Smooth muscle cell of the brain vasculature (primary cell): Measurements from ENCODE around the gene TMEM60.
A peak's percentile ranks its signal among the peaks of the same experiment; 100 is the strongest.
"Not testable (repeated sequence)": the region's sequence is repeated elsewhere in the genome, so short reads cannot be mapped to it uniquely, and the experiment has no call there.

Experiments used
- DNase-seq: peaks from one replicate; pipeline ENCODE4 v3.0.0-alpha.2; 2012; ENCODE audit warnings: low read depth, low spot score

The TMEM60 gene

GRCh38 chr7:77811516-77812289 lies 13.5 kb upstream of the TMEM60 start:
- DNase-seq, result no peak

GRCh38 chr7:77808517-77808916 lies 10.3 kb upstream of the TMEM60 start:
- no peak for DNase-seq

DNA sequence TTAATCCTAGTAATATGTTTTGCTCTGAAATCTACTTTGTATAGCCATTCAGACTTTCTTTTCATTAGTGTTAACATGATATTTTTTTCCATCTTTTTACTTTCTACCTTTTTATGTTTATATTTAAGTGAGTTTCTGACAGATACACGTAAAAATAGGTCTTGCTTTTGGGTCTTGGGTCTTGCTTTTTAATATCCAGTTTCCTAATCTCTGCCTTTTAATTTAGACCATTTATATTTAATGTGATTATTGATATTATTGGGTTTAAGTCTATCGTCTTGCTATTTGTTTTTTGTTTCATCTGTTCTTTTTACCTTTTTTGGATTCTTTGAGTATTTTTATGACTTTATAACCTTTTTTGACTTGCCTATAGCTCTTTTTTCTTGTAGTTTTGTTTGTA lies 8.2 kb upstream of the TMEM60 start:
- DNase-seq, result no peak

GRCh38 chr7:77802557-77803405 lies 4.5 kb upstream of the TMEM60 start:
- no peak for DNase-seq

GRCh38 chr7:77800730-77801129 lies 2.5 kb upstream of the TMEM60 start:
- DNase-seq, result no peak

GRCh38 chr7:77800158-77800557 lies 1.9 kb upstream of the TMEM60 start:
- no peak for DNase-seq

DNA sequence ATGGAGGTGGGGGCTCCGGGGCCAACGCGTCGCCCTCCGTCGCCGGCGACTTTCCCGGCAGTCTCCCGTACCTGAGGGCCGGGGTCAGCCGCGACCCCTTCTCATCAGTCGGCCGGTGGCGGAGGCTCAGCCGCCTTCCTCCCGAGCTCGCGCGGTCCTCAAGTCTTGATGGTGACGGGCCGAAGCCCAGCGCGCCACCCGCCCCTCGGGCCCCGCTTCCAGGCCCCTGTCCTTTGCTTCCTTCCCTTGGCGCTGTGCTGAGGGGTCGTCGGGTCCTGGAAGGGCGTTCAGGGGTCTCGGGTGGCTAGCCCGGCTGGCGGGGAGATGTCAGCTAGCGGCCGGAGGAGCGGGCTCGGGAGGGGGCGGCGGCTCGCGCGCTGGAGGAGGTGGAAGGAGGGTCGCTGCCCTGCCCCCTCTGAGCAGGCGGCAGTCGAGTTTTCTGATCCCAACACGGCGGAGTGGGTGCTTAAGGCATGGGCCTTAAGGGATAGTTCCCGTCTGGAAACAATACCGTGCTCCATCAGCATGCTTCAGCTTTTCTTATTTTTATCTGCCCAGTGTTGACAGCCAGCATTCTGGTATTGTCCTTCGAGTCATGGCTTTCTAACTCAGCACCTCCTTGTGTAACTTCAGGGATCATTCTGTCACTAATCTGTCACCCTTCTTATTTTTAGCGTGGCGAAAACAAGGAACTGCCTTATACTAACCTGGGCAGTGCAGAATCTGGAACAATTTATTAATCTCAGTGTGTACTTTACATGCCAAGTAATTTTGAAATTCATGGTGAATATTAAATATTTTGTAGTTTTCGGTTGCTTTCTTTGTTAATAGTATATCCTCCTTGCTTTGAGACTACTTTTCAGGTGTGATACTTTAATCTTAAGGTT lies 1.1 kb upstream of the TMEM60 start:
- DNase-seq, result peak; percentile 4

DNA sequence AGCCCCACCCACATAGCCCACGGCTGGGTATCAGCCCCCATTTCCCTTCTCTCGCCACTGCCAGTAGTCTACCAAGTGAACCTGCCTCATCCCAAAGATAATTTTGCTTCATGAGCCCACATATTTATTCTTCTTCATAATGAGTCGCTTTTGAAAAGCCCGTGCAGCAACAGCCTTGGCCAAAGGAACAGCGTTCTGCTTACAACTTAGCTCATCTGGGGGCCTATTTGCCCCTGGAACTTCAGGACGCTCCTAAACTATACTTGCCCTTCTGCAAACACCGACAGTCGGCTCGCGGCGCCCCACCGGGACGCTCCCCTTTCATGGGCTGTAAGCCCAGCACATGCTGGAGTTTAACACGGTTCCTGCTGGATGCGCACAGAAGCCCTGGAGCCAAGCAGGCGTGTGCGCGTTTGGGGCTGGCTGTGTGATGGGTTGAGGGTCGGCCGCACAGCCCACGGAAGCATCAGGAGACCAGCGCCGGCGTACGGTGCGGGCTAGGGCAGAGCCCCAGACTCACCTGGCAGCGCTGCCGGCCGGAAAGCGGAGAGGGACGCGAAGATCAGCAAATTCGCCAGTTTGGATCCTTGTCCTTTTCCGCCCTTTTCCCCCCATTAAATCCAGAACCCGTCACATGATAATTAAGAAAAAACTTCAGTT lies 370 bp downstream of the TMEM60 start:
- peak; percentile 3 for DNase-seq

GRCh38 chr7:77796960-77797359 lies 1.3 kb downstream of the TMEM60 start:
- no peak for DNase-seq

DNA sequence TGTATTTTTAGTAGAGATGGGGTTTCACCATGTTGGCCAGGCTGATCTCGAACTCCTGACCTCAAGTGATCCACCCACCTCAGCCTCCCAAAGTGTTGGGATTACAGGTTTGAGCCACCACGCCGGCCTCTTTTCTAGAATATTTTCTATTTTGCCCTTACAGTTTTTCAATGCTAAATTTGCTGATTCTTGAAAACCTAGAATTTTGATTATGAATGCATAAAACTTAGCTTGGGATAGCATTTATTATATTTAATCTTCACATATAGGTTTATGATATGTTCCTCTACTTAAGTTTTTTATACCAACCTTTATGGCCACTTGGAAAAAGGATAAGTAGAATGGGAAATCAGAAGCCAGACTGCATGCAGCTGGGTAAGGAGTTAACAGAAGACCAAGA lies 2.1 kb downstream of the TMEM60 start:
- DNase-seq, result no peak

DNA sequence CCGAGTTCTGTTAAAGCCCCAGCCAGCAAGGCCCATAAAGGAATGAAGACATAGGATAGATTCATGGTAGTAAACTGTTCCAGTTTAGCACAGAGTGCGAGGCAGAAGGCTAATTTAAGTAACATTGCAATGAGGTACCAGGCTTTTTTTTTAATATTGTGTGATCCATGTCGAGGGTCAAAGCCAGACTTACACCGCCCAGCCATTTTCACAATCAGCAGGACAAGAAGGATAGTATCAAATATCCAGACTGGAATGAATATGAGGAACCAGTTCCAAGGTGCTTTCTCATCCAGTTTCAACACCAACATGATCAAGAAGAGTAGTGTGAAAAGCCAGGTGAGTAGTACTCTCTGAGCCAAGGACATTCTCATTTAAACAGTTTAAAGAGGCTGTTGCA lies 4.2 kb downstream of the TMEM60 start:
- DNase-seq, result no peak

DNA sequence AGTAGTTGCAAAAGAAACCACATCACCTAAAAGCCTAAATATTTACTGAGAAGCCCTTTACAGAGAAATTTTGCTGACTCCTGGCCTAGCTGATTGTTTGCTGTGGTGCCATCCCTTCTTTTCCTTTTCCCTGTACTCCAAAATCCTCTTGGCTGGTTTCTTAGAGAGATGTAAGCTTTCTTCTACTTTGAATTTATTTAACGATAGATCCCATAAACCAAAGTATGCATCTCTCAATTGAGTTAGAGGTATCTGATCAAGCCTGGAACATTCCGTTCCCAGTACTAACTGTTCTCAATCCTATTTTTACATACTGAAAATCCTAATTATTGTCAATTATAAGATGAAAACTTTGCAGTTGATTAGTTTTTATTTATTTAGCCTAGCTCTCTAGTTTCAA lies 6.3 kb downstream of the TMEM60 start:
- no peak for DNase-seq

DNA sequence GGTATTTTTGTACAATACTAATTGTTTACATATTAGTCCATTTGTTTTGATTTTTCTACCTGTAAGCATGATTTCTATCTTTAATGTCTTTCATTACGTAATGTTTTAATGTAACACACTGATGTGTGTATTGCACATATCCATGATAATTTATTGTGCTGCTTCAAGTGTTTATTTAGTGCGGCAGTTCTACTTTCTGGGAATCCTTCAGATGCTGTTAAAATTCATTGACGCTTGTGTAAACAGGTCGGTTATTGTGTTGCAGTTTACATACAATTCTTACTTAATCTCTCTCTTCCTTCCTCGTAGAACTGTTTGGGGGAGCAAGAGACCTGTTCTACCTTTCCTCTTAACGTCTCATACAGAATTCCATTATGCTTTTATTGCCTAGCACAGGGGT lies 6.9 kb downstream of the TMEM60 start:
- no peak for DNase-seq

GRCh38 chr7:77788327-77788902 lies 9.8 kb downstream of the TMEM60 start:
- DNase-seq, result no peak

DNA sequence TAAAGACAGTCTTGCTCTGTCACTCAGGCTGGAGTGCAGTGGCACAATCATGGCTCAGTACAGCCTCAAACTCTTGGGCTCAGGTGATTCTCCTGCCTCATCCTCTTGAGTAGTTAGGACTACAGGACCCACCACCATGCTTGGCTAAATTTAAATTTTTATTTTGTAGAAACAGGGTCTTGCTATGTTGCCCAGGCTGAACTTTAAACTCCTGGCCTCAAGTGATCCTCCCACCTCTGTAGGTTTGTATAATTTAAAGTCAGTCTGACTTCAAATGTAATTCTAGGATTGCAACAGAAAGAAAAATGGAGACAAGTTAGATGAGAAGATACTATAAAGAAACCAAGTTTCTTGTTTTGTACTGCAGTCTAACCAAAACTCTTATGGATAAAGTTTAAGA lies 11.5 kb downstream of the TMEM60 start:
- DNase-seq, result no peak

DNA sequence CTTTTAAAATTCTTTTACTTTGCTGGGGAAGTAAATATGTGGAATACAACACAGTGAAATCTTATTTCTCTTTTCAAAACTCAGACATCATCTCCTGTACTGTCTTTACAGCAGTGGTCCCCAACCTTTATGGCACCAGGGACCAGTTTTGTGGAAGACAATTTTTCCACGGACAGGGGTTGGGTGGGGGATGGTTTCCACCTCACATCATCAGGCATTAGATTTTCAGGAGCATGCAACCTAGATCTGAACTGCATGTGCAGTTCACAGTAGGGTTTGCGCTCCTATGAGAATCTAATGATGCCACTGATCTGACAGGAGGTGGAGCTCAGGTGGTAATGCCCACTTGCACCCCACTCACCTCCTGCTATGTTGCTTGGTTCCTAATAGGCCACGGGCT lies 12.2 kb downstream of the TMEM60 start:
- no peak for DNase-seq

GRCh38 chr7:77784426-77784825 lies 13.8 kb downstream of the TMEM60 start:
- not testable (repeated sequence) for DNase-seq

- DNase-seq, result no peak
Observed at GRCh38 chr7:77783545-77783944, 14.7 kb downstream of the TMEM60 start.

- no peak for DNase-seq
Observed at GRCh38 chr7:77783111-77783510, 15.1 kb downstream of the TMEM60 start.

DNA sequence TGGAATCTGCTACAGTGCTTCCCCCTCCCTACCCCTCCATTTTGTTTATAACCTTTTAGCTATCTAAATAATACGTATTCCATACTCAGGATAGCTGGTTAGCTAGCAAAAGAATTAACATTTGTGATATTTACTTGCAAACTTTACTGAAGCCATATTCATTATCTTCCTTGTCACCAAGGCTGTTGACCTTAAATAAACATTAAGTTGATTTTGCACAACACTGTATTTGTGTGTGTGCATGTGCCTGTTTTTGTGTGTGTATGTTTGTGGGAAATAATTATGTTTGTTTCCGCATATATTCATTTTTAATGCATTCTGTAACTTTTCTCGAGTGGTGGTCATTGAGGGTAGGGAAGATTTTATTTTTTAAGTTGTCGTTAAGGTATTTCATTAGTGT lies 15.9 kb downstream of the TMEM60 start:
- DNase-seq, result no peak

GRCh38 chr7:77778535-77778934 lies 19.7 kb downstream of the TMEM60 start:
- DNase-seq, result no peak
